ENCODE results near the gene EMCN.
A peak's percentile ranks its signal among the peaks of the same experiment; 100 is the strongest.

EMCN gene

GRCh38 chr4:100360211-100360610 lies 157.6 kb downstream of the EMCN start:
- Histone ChIP-seq H3K4me1 (ENCODE audit: control insufficient read depth in 1 of 2, insufficient read depth in 2 of 2, low read length in 2 of 2) (no peaks in the 10 kb centered on the region), H3K4me3 (ENCODE audit: low read depth, low read length) (no peak overlapping the region), H2BK5ac (ENCODE audit: low read depth, low read length, poor library complexity) (no peak overlapping the region), H3K18ac (ENCODE audit: low read length) (no peak overlapping the region), H2AFZ (ENCODE audit: insufficient read depth, low read length, poor library complexity) (no peak overlapping the region), H2BK12ac (ENCODE audit: low read length) (no peak overlapping the region), H3K14ac (ENCODE audit: low read length) (no peak overlapping the region), H2AK5ac (ENCODE audit: low read length) (no peak overlapping the region), H4K8ac (ENCODE audit: low read depth, low read length) (no peak overlapping the region), H3K27ac (ENCODE audit: low read depth, low read length) (no peak overlapping the region), H3K79me1 (ENCODE audit: low read length) (no peaks in the 10 kb centered on the region), H2BK120ac (ENCODE audit: insufficient read depth, low read length, poor library complexity) (no peak overlapping the region), H3K4me2 (ENCODE audit: low read length) (no peak overlapping the region), H4K12ac (ENCODE audit: low read depth, low read length) (no peak overlapping the region), H3K36me3 (ENCODE audit: control insufficient read depth in 1 of 2, insufficient read depth in 2 of 2, low read length in 2 of 2) (no peaks in the 10 kb centered on the region), H4K91ac (ENCODE audit: low read depth, low read length) (no peak overlapping the region), H3K9ac (ENCODE audit: low read length) (no peak overlapping the region), H3K27me3 (ENCODE audit: insufficient read depth, low read length) (no peaks in the 10 kb centered on the region), H3K23ac (ENCODE audit: low read length) (no peak overlapping the region), H3K4ac (ENCODE audit: low read depth, low read length) (no peak overlapping the region), H3K9me3 (ENCODE audit: insufficient read depth, low read depth, low read length) (no peaks in the 10 kb centered on the region), H3K79me2 (ENCODE audit: control insufficient read depth, insufficient read depth, low read length, poor library complexity) (no peaks in the 10 kb centered on the region)
- no peak for DNase-seq
- no CpG with 5 or more reads among the region's 1 CpG for WGBS (ENCODE audit: extremely low coverage, insufficient coverage, insufficient read length)

GRCh38 chr4:100359441-100359840 lies 158.4 kb downstream of the EMCN start:
- no peaks in the 10 kb centered on the region for H3K4me1 ChIP-seq (ENCODE audit: control insufficient read depth in 1 of 2, insufficient read depth in 2 of 2, low read length in 2 of 2)
- no CpG with 5 or more reads among the region's 2 CpGs for WGBS (ENCODE audit: extremely low coverage, insufficient coverage, insufficient read length)

GRCh38 chr4:100357542-100357941 lies 160.3 kb downstream of the EMCN start:
- Histone ChIP-seq H3K23ac (ENCODE audit: low read length) (no peak overlapping the region), H2AFZ (ENCODE audit: insufficient read depth, low read length, poor library complexity) (no peak overlapping the region), H3K4ac (ENCODE audit: low read depth, low read length) (no peak overlapping the region), H3K9ac (ENCODE audit: low read length) (no peak overlapping the region), H2AK5ac (ENCODE audit: low read length) (no peak overlapping the region), H3K79me2 (ENCODE audit: control insufficient read depth, insufficient read depth, low read length, poor library complexity) (no peaks in the 10 kb centered on the region), H3K14ac (ENCODE audit: low read length) (no peak overlapping the region), H2BK120ac (ENCODE audit: insufficient read depth, low read length, poor library complexity) (no peak overlapping the region), H4K8ac (ENCODE audit: low read depth, low read length) (no peak overlapping the region), H3K4me3 (ENCODE audit: low read depth, low read length) (no peak overlapping the region), H2BK5ac (ENCODE audit: low read depth, low read length, poor library complexity) (no peak overlapping the region), H3K4me1 (ENCODE audit: control insufficient read depth in 1 of 2, insufficient read depth in 2 of 2, low read length in 2 of 2) (no peaks in the 10 kb centered on the region), H4K91ac (ENCODE audit: low read depth, low read length) (no peak overlapping the region), H3K27me3 (ENCODE audit: insufficient read depth, low read length) (no peaks in the 10 kb centered on the region), H3K9me3 (ENCODE audit: insufficient read depth, low read depth, low read length) (no peaks in the 10 kb centered on the region), H3K18ac (ENCODE audit: low read length) (no peak overlapping the region), H4K12ac (ENCODE audit: low read depth, low read length) (no peak overlapping the region), H3K27ac (ENCODE audit: low read depth, low read length) (no peak overlapping the region), H2BK12ac (ENCODE audit: low read length) (no peak overlapping the region), H3K4me2 (ENCODE audit: low read length) (no peak overlapping the region), H3K36me3 (ENCODE audit: control insufficient read depth in 1 of 2, insufficient read depth in 2 of 2, low read length in 2 of 2) (no peaks in the 10 kb centered on the region), H3K79me1 (ENCODE audit: low read length) (no peaks in the 10 kb centered on the region)
- DNase-seq: no peak
- no CpG with 5 or more reads among the region's 1 CpG for WGBS (ENCODE audit: extremely low coverage, insufficient coverage, insufficient read length)

More at GRCh38 chr4:100359441-100359840, 158.4 kb downstream of the EMCN start:
- no peak overlapping the region for H3K23ac ChIP-seq (ENCODE audit: low read length)
- no peak for DNase-seq
- no peak overlapping the region for H4K91ac ChIP-seq (ENCODE audit: low read depth, low read length)
- no peaks in the 10 kb centered on the region for H3K36me3 ChIP-seq (ENCODE audit: control insufficient read depth in 1 of 2, insufficient read depth in 2 of 2, low read length in 2 of 2)
- H4K8ac ChIP-seq (ENCODE audit: low read depth, low read length): no peak overlapping the region
- H3K18ac ChIP-seq (ENCODE audit: low read length): no peak overlapping the region
- H4K12ac ChIP-seq (ENCODE audit: low read depth, low read length): no peak overlapping the region
- H2AFZ ChIP-seq (ENCODE audit: insufficient read depth, low read length, poor library complexity): no peak overlapping the region
- H3K79me1 ChIP-seq (ENCODE audit: low read length): no peaks in the 10 kb centered on the region
- H3K9ac ChIP-seq (ENCODE audit: low read length): no peak overlapping the region
- no peak overlapping the region for H2BK12ac ChIP-seq (ENCODE audit: low read length)
- H3K4me2 ChIP-seq (ENCODE audit: low read length): no peak overlapping the region
- H3K27ac ChIP-seq (ENCODE audit: low read depth, low read length): no peak overlapping the region
- H3K79me2 ChIP-seq (ENCODE audit: control insufficient read depth, insufficient read depth, low read length, poor library complexity): no peaks in the 10 kb centered on the region
- no peaks in the 10 kb centered on the region for H3K9me3 ChIP-seq (ENCODE audit: insufficient read depth, low read depth, low read length)
- H3K27me3 ChIP-seq (ENCODE audit: insufficient read depth, low read length): no peaks in the 10 kb centered on the region
- H3K4ac ChIP-seq (ENCODE audit: low read depth, low read length): no peak overlapping the region
- no peak overlapping the region for H2BK120ac ChIP-seq (ENCODE audit: insufficient read depth, low read length, poor library complexity)
- H3K4me3 ChIP-seq (ENCODE audit: low read depth, low read length): no peak overlapping the region
- H2BK5ac ChIP-seq (ENCODE audit: low read depth, low read length, poor library complexity): no peak overlapping the region
- no peak overlapping the region for H3K14ac ChIP-seq (ENCODE audit: low read length)
- no peak overlapping the region for H2AK5ac ChIP-seq (ENCODE audit: low read length)

- Histone ChIP-seq H2BK12ac (ENCODE audit: low read length) (no peak overlapping the region), H3K4ac (ENCODE audit: low read depth, low read length) (no peak overlapping the region), H3K9me3 (ENCODE audit: insufficient read depth, low read depth, low read length) (no peaks in the 10 kb centered on the region), H4K12ac (ENCODE audit: low read depth, low read length) (no peak overlapping the region), H3K27ac (ENCODE audit: low read depth, low read length) (no peak overlapping the region), H3K4me3 (ENCODE audit: low read depth, low read length) (no peak overlapping the region), H3K23ac (ENCODE audit: low read length) (no peak overlapping the region), H3K4me1 (ENCODE audit: control insufficient read depth in 1 of 2, insufficient read depth in 2 of 2, low read length in 2 of 2) (no peaks in the 10 kb centered on the region), H3K27me3 (ENCODE audit: insufficient read depth, low read length) (no peaks in the 10 kb centered on the region), H3K4me2 (ENCODE audit: low read length) (no peak overlapping the region), H3K9ac (ENCODE audit: low read length) (no peak overlapping the region), H4K8ac (ENCODE audit: low read depth, low read length) (no peak overlapping the region), H3K79me2 (ENCODE audit: control insufficient read depth, insufficient read depth, low read length, poor library complexity) (no peaks in the 10 kb centered on the region), H2AK5ac (ENCODE audit: low read length) (no peak overlapping the region), H2AFZ (ENCODE audit: insufficient read depth, low read length, poor library complexity) (no peak overlapping the region), H2BK5ac (ENCODE audit: low read depth, low read length, poor library complexity) (no peak overlapping the region), H3K14ac (ENCODE audit: low read length) (no peak overlapping the region), H3K18ac (ENCODE audit: low read length) (no peak overlapping the region), H4K91ac (ENCODE audit: low read depth, low read length) (no peak overlapping the region), H3K79me1 (ENCODE audit: low read length) (no peaks in the 10 kb centered on the region), H3K36me3 (ENCODE audit: control insufficient read depth in 1 of 2, insufficient read depth in 2 of 2, low read length in 2 of 2) (no peaks in the 10 kb centered on the region), H2BK120ac (ENCODE audit: insufficient read depth, low read length, poor library complexity) (no peak overlapping the region)
- no CpG with 5 or more reads among the region's 1 CpG for WGBS (ENCODE audit: extremely low coverage, insufficient coverage, insufficient read length)
- DNase-seq: peak; percentile 7 to 37
Measured at GRCh38 chr4:100356172-100356571, 161.7 kb downstream of the EMCN start.

All from trophoblast cell (in vitro differentiated cells and primary cell).